Cardiac muscle cell (in vitro differentiated cells and primary cell): ENCODE measurements around the gene CCHCR1. TPM values are rescaled to one million over a fixed set of nuclear protein-coding genes. Genes with fewer than 3 reads are reported as not detected.
"Not testable (repeated sequence)": the region's sequence is repeated elsewhere in the genome, so short reads cannot be mapped to it uniquely, and the experiment has no call there.

Experiments used
- DNase-seq, 2 donors: peaks; one replicate each; pipeline versions ENCODE4 v3.0.0 to v3.0.0-alpha.2; 2010 to 2017; ENCODE audit warnings: low read depth in 1 of 2, low spot score in 1 of 2
- H3K27ac ChIP-seq: fragments of 200-600 bp; sonication (generic); 2 replicates; pipeline ENCODE4 v1.5.1; 2016
- H3K27me3 ChIP-seq: fragments of 200-600 bp; sonication (generic); 2 replicates; pipeline ENCODE4 v1.6.0; 2016; ENCODE audit warnings: control low read depth
- H3K36me3 ChIP-seq: fragments of 200-600 bp; sonication (generic); 2 replicates; pipeline ENCODE4 v1.5.1; 2016; ENCODE audit warnings: control low read depth
- H3K4me1 ChIP-seq: fragments of 200-600 bp; sonication (generic); 2 replicates; pipeline ENCODE4 v1.8.1; 2017; ENCODE audit warnings: low read depth, mild to moderate bottlenecking, mixed run types
- H3K4me3 ChIP-seq: fragments of 200-600 bp; sonication (generic); 2 replicates; pipeline ENCODE4 v1.5.1; 2016; ENCODE audit warnings: mild to moderate bottlenecking
- H3K9me3 ChIP-seq: fragments of 200-600 bp; sonication (generic); 2 replicates; pipeline ENCODE4 v1.5.1; 2017; ENCODE audit warnings: low read depth, mild to moderate bottlenecking, control low read depth
- polyA plus RNA-seq: library from polyadenylated mRNA; unstranded; fragments of >200 nt; fragmentation: Nextera tagmentation; extraction: Ambion mirVana; gene quantifications from 2 replicates; pipeline ENCODE4 v1.2.1, GENCODE V29; 2016
- total RNA-seq: library from RNA; depleted of rRNA; stranded (reverse); fragments of >200 nt; gene quantifications from 2 replicates; pipeline ENCODE4 v1.2.3, GENCODE V29; 2016
- TF ChIP-seq, protein P1 (sequence below): IDR thresholded peaks from 2 replicates; pipeline ENCODE4 v1.5.1; 2012; ENCODE audit warnings: low read depth, mild to moderate bottlenecking, low read length

The CCHCR1 gene
- total and polyA plus RNA-seq, 2 experiments from 2014 or later = 29.1 to 55.5 TPM

DNA sequence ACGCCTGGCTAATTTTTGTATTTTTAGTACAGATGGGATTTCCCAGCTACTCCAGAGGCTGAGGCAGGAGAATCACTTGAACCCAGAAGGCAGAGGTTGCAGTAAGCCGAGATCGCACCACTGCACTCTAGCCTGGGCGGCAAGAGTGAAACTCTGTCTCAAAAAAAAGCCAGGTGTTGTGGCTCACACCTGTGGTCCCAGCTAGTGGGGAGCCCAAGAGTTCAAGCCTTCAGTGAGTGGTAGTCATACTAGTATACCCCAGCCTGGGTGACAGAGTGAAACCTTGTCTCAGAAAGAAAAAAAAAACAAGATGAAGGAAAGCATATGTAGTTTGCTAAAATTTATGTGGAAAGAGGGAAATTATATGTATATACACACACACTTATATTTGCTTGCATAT lies 32.9 kb upstream of the CCHCR1 start:
- Histone ChIP-seq H3K27ac (no peak overlapping the region), H3K9me3 (no peaks in the 10 kb centered on the region)

DNA sequence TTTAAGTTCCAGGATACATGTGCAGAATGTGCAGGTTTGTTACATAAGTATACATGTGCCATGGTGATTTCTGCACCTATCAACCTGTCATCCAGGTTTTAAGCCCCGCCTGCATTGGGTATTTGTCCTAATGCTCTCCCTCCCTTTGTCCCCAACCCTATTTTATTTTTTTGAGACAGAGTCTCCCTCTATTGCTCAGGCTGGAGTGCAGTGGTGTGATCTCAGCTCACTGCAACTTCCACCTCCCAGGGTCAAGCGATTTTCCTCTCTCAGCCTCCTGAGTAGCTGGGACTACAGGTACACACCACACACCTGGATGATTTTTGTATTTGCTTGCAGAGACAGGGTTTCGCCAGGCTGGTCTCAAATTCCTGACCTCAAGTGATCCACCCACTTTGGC lies 31.6 kb upstream of the CCHCR1 start:
- H3K27ac ChIP-seq, H3K27me3 ChIP-seq, DNase-seq, H3K36me3 ChIP-seq, H3K4me1 ChIP-seq, H3K4me3 ChIP-seq, H3K9me3 ChIP-seq: not testable (repeated sequence)

More for the DNA sequence above, 32.9 kb upstream of the CCHCR1 start:
- no peaks in the 10 kb centered on the region for H3K4me1 ChIP-seq
- no peak overlapping the region for H3K4me3 ChIP-seq
- no peaks in the 10 kb centered on the region for H3K36me3 ChIP-seq
- TF ChIP-seq, protein P1, sequence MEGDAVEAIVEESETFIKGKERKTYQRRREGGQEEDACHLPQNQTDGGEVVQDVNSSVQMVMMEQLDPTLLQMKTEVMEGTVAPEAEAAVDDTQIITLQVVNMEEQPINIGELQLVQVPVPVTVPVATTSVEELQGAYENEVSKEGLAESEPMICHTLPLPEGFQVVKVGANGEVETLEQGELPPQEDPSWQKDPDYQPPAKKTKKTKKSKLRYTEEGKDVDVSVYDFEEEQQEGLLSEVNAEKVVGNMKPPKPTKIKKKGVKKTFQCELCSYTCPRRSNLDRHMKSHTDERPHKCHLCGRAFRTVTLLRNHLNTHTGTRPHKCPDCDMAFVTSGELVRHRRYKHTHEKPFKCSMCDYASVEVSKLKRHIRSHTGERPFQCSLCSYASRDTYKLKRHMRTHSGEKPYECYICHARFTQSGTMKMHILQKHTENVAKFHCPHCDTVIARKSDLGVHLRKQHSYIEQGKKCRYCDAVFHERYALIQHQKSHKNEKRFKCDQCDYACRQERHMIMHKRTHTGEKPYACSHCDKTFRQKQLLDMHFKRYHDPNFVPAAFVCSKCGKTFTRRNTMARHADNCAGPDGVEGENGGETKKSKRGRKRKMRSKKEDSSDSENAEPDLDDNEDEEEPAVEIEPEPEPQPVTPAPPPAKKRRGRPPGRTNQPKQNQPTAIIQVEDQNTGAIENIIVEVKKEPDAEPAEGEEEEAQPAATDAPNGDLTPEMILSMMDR = no peak
- DNase-seq = no peak
- H3K27me3 ChIP-seq = no peaks in the 10 kb centered on the region

DNA sequence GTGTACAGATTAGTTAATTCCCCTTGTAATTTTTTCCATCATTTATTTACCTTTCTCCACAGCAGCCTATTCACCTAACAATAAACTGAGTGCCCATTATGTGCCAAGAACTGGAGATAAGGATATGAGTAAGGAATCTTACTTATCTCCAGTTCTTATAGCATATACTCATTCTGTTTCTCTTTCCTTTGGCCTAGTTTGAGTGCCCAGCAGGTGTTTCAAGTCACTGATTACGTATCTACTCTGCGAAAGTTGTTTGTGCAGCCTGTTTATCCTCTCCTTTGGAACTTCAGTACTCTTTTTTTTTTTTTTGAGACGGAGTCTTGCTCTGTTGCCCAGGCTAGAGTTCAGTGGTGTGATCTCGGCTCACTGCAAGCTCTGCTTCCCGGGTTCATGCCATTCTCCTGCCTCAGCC lies 30.2 kb upstream of the CCHCR1 start:
- no peaks in the 10 kb centered on the region for H3K9me3 ChIP-seq
- no peaks in the 10 kb centered on the region for H3K36me3 ChIP-seq
- DNase-seq = no peak
- H3K4me1 ChIP-seq = no peaks in the 10 kb centered on the region
- H3K27me3 ChIP-seq = no peaks in the 10 kb centered on the region
- H3K4me3 ChIP-seq = no peak overlapping the region
- H3K27ac ChIP-seq = no peak overlapping the region
- TF ChIP-seq, protein P1 = no peak

DNA sequence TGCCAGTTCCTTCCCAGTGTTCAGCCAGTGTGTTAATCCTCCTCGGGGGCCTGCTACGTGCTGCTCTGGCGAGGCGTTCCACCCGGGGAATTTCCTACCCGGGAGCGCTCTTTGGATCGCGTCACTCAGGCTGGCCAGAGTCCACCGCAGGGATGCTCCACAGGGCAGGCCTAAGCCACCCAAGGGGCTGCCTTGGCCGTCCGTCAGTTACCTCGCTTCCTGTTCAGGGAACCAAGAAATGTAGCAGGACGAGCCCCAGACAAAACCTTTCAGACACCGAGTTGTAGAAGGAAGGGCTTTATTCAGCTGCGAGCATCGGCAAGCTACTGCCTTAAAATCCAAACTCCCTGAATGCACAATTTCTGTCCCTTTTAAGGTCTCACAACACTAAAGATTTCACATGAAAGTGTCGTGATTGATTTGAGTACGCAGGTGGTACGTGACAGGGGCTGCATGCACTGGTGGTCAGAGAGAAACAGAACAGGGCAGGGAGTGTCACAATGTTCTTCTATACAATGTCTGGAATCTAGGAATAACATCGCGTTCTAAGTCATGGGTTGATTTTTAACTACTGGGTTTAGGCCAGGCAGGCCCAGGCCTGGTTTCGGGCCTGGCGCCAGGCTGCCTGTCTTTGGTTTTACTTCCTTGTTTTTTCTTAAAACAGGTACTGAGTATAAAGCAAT lies 28.6 kb upstream of the CCHCR1 start:
- Histone ChIP-seq H3K4me1 (no peaks in the 10 kb centered on the region), H3K36me3 (no peaks in the 10 kb centered on the region), H3K4me3 (no peak overlapping the region), H3K27ac (no peak overlapping the region), H3K9me3 (no peaks in the 10 kb centered on the region), H3K27me3 (no peaks in the 10 kb centered on the region)
- TF ChIP-seq, protein P1 = no peak
- no peak for DNase-seq

DNA sequence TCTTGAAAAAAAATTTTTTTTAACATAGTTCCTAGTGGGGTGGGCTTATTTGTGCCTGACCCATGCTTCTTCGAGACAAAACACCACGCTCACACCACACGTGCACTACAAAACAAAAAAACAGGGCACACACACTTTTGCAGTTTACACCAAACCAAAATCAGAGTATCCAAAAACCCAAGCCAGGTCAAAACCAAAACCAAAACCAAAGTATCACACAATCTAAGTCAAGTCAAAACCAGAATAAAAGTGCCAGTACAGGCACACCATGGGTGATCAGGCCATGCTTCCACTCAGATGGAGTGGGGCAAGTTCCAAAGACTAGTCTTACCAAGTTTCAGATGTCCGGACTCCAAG lies 28.1 kb upstream of the CCHCR1 start:
- not testable (repeated sequence) for DNase-seq, H3K4me1 ChIP-seq, H3K36me3 ChIP-seq, H3K4me3 ChIP-seq, H3K27me3 ChIP-seq, H3K27ac ChIP-seq, H3K9me3 ChIP-seq

DNA sequence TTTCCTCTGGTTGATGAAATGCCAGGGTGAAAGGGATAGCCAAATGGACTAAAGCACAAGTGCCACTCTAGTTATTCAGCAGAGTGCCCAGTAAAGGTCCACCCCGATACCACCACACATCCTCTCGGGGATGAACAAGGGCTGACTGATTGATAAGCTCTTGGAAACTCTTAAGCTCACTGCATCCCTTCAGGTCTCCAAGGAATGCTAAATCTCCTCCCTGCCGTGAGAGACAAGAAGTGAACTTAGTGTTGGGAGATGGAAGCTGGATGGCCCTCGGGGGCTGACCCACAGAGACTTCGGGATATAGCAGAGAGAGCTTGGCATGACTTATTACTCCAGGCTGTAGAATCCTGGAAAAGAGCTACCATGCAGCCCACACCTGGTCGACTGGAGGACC lies 26.3 kb upstream of the CCHCR1 start:
- H3K9me3 ChIP-seq = not testable (repeated sequence)

DNA sequence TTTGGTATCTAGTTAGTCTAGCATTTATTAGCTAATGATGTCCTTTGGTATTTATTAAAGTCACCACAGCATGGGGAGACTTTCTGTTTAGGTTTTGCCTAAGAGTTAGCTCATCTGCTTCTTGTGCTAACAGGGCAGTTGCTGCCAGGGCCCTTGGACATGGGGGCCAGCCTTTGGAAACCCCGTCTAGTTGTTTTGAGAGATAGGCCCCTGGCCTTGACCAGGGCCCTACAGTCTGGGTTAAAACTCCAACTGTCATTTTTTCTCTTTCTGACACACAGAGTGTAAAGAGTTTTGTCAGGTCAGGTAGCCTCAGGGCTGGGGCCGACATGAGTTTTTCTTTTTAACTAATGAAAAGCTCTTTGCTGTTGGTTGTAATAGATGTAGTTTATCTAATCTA lies 25.7 kb upstream of the CCHCR1 start:
- H3K4me3 ChIP-seq, H3K27me3 ChIP-seq, DNase-seq, H3K27ac ChIP-seq, H3K4me1 ChIP-seq, H3K36me3 ChIP-seq, H3K9me3 ChIP-seq: not testable (repeated sequence)

More for the DNA sequence above, 26.3 kb upstream of the CCHCR1 start:
- H3K36me3 ChIP-seq, H3K4me1 ChIP-seq, DNase-seq, H3K27ac ChIP-seq, H3K27me3 ChIP-seq, H3K4me3 ChIP-seq: not testable (repeated sequence)

DNA sequence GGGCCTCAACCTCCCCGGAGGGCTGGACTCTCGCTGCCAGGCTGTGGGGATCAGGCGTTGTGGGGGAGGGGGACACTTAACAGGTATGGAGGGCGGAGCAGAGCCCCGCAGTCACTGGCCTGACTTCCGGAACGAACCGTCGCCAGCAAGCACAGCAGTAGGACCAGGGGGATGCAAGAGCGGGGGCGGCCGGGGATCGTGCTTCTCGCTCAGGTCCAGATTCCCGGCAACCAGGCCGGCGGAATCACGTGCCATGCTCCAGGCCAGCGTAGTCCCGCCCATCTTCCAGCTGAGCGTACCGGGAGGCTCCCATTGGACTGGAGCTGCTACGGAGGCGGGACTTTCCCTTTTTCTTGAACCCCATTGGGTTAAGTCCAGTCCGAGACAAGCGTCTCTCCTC lies 22.9 kb upstream of the CCHCR1 start:
- peak in 1 of 2 donors; percentile 83 for DNase-seq
- no peak overlapping the region for H3K4me3 ChIP-seq
- H3K4me1 ChIP-seq = no peaks in the 10 kb centered on the region
- H3K36me3 ChIP-seq = no peaks in the 10 kb centered on the region
- H3K27ac ChIP-seq = no peak overlapping the region
- no peaks in the 10 kb centered on the region for H3K27me3 ChIP-seq
- no peaks in the 10 kb centered on the region for H3K9me3 ChIP-seq
- TF ChIP-seq, protein P1 = no peak
